ENCODE measurements around the gene SLC10A4. TPM values are rescaled to one million over a fixed set of nuclear protein-coding genes. Genes with fewer than 3 reads are reported as not detected.

SLC10A4 gene
- total and polyA plus RNA-seq, 2 experiments from 2014 or later, result 2.3 to 4.3 TPM

DNA sequence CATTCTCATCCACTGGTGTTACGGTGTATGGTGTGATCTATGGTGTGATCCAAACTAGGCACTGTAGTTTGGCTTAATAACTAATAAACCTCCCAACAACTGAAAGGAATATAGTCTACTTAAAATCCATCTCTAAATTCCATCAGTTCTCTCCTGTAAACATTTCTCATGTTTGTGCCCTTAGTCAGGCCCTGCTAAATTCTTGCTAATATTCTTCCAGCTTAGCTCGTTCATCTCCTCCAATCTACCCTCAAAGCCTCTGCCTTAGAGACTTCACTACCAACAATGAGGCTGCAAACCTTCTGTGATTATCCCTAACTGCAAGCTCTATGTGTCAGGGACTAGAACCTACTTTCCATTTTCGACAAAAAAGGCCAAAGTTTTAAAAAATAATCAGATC is 35.0 kb downstream of the SLC10A4 start:
- no peaks in the 10 kb centered on the region for H3F3A ChIP-seq (replicated peaks; ENCODE audit: low read depth)
- ATAC-seq (no peak), DNase-seq (ENCODE audit: low spot score) (no peak)
- no peaks in the 10 kb centered on the region for H4K20me1 ChIP-seq (replicated peaks; ENCODE audit: insufficient read depth)
- H2AFZ ChIP-seq, result no peak overlapping the region
- H3K27me3 Mint-ChIP-seq (ENCODE audit: insufficient read depth, low read depth, poor library complexity), result no peaks in the 10 kb centered on the region
- H3K27me3 ChIP-seq (ENCODE audit: insufficient read depth), result no peaks in the 10 kb centered on the region
- H3K79me2 ChIP-seq (replicated peaks; ENCODE audit: insufficient read depth), result no peaks in the 10 kb centered on the region
- no peaks in the 10 kb centered on the region for H3K9me2 ChIP-seq (ENCODE audit: insufficient read depth)
- H3K4me1 Mint-ChIP-seq, result no peaks in the 10 kb centered on the region
- H3K36me3 ChIP-seq (ENCODE audit: insufficient read depth), result peaks cover 15% of the 10 kb centered on the region
- no peaks in the 10 kb centered on the region for H3K9me3 Mint-ChIP-seq
- TF ChIP-seq, protein P1, sequence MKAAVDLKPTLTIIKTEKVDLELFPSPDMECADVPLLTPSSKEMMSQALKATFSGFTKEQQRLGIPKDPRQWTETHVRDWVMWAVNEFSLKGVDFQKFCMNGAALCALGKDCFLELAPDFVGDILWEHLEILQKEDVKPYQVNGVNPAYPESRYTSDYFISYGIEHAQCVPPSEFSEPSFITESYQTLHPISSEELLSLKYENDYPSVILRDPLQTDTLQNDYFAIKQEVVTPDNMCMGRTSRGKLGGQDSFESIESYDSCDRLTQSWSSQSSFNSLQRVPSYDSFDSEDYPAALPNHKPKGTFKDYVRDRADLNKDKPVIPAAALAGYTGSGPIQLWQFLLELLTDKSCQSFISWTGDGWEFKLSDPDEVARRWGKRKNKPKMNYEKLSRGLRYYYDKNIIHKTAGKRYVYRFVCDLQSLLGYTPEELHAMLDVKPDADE (IDR thresholded peaks at IDR 0.05), result no peak
- TF ChIP-seq, protein P2, sequence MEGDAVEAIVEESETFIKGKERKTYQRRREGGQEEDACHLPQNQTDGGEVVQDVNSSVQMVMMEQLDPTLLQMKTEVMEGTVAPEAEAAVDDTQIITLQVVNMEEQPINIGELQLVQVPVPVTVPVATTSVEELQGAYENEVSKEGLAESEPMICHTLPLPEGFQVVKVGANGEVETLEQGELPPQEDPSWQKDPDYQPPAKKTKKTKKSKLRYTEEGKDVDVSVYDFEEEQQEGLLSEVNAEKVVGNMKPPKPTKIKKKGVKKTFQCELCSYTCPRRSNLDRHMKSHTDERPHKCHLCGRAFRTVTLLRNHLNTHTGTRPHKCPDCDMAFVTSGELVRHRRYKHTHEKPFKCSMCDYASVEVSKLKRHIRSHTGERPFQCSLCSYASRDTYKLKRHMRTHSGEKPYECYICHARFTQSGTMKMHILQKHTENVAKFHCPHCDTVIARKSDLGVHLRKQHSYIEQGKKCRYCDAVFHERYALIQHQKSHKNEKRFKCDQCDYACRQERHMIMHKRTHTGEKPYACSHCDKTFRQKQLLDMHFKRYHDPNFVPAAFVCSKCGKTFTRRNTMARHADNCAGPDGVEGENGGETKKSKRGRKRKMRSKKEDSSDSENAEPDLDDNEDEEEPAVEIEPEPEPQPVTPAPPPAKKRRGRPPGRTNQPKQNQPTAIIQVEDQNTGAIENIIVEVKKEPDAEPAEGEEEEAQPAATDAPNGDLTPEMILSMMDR (conservative IDR thresholded peaks at IDR 0.05; ENCODE audit: low read depth in 2 of 2), result no peak
- TF ChIP-seq EZH2phosphoT487 (IDR thresholded peaks at IDR 0.05; ENCODE audit: unreplicated experiment) (no peak), ZNF114 (CRISPR knock-in tag; IDR thresholded peaks at IDR 0.05) (no peak), NANOG (IDR thresholded peaks at IDR 0.05; ENCODE audit: borderline replicate concordance) (no peak)
- TF ChIP-seq, protein P3, sequence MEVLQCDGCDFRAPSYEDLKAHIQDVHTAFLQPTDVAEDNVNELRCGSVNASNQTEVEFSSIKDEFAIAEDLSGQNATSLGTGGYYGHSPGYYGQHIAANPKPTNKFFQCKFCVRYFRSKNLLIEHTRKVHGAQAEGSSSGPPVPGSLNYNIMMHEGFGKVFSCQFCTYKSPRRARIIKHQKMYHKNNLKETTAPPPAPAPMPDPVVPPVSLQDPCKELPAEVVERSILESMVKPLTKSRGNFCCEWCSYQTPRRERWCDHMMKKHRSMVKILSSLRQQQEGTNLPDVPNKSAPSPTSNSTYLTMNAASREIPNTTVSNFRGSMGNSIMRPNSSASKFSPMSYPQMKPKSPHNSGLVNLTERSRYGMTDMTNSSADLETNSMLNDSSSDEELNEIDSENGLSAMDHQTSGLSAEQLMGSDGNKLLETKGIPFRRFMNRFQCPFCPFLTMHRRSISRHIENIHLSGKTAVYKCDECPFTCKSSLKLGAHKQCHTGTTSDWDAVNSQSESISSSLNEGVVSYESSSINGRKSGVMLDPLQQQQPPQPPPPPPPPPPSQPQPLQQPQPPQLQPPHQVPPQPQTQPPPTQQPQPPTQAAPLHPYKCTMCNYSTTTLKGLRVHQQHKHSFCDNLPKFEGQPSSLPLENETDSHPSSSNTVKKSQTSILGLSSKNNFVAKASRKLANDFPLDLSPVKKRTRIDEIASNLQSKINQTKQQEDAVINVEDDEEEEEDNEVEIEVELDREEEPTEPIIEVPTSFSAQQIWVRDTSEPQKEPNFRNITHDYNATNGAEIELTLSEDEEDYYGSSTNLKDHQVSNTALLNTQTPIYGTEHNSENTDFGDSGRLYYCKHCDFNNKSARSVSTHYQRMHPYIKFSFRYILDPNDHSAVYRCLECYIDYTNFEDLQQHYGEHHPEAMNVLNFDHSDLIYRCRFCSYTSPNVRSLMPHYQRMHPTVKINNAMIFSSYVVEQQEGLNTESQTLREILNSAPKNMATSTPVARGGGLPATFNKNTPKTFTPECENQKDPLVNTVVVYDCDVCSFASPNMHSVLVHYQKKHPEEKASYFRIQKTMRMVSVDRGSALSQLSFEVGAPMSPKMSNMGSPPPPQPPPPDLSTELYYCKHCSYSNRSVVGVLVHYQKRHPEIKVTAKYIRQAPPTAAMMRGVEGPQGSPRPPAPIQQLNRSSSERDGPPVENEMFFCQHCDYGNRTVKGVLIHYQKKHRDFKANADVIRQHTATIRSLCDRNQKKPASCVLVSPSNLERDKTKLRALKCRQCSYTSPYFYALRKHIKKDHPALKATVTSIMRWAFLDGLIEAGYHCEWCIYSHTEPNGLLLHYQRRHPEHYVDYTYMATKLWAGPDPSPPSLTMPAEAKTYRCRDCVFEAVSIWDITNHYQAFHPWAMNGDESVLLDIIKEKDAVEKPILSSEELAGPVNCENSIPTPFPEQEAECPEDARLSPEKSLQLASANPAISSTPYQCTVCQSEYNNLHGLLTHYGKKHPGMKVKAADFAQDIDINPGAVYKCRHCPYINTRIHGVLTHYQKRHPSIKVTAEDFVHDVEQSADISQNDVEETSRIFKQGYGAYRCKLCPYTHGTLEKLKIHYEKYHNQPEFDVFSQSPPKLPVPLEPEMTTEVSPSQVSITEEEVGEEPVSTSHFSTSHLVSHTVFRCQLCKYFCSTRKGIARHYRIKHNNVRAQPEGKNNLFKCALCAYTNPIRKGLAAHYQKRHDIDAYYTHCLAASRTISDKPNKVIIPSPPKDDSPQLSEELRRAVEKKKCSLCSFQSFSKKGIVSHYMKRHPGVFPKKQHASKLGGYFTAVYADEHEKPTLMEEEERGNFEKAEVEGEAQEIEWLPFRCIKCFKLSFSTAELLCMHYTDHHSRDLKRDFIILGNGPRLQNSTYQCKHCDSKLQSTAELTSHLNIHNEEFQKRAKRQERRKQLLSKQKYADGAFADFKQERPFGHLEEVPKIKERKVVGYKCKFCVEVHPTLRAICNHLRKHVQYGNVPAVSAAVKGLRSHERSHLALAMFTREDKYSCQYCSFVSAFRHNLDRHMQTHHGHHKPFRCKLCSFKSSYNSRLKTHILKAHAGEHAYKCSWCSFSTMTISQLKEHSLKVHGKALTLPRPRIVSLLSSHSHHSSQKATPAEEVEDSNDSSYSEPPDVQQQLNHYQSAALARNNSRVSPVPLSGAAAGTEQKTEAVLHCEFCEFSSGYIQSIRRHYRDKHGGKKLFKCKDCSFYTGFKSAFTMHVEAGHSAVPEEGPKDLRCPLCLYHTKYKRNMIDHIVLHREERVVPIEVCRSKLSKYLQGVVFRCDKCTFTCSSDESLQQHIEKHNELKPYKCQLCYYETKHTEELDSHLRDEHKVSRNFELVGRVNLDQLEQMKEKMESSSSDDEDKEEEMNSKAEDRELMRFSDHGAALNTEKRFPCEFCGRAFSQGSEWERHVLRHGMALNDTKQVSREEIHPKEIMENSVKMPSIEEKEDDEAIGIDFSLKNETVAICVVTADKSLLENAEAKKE (CRISPR knock-in tag; IDR thresholded peaks at IDR 0.05), result no peak
- no peak overlapping the region for H3K4me2 ChIP-seq
- no peak overlapping the region for H3K4me3 ChIP-seq
- peaks cover 31% of the 10 kb centered on the region for H3K36me3 Mint-ChIP-seq (ENCODE audit: low read depth)
- no peaks in the 10 kb centered on the region for H3K4me1 ChIP-seq (ENCODE audit: insufficient read depth)
- no peak overlapping the region for H3K27ac Mint-ChIP-seq
- H3K4me3 Mint-ChIP-seq, result no peak overlapping the region
- no peak overlapping the region for H3K27ac ChIP-seq (ENCODE audit: low read depth)

Data from GM23338 (cell line).